ENCODE measurements around the gene USP36. TPM values are rescaled to one million over a fixed set of nuclear protein-coding genes. Genes with fewer than 3 reads are reported as not detected.

USP36 gene
- polyA plus RNA-seq, 3 donors = 4.4 to 30.0 (median 6.1) TPM

DNA sequence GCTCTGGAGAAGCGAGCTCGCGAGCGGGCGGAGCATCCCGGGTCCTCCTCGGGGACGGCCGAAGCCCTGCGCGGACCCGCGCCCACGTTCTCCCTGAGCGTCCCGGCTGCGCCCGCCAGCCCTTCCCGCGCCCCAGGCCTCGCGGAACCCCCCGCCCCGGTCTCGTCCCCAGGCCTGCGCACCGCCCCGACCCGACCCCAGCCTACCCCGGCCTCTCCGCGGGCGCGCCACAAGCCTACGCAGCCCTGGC is 159 bp downstream of the USP36 start:
- intact Hi-C loops (cut with micrococcal nuclease) = loop anchor here (5.0 to 10.0 kb wide), 3 partner anchors 77 to 134 kb away; partner anchors contain the start of gene LGALS3BP (in 1 of the 2)
- peak overlapping the region; percentile 21 for H2AFZ ChIP-seq (ENCODE audit: insufficient read depth, low read depth, low read length, poor library complexity, severe bottlenecking)
- H3K4me1 ChIP-seq (ENCODE audit: control insufficient read depth in 1 of 2, insufficient read depth in 2 of 2, low read length in 2 of 2) = peaks cover 18 to 33% of the 10 kb centered on the region in 2 donors

DNA sequence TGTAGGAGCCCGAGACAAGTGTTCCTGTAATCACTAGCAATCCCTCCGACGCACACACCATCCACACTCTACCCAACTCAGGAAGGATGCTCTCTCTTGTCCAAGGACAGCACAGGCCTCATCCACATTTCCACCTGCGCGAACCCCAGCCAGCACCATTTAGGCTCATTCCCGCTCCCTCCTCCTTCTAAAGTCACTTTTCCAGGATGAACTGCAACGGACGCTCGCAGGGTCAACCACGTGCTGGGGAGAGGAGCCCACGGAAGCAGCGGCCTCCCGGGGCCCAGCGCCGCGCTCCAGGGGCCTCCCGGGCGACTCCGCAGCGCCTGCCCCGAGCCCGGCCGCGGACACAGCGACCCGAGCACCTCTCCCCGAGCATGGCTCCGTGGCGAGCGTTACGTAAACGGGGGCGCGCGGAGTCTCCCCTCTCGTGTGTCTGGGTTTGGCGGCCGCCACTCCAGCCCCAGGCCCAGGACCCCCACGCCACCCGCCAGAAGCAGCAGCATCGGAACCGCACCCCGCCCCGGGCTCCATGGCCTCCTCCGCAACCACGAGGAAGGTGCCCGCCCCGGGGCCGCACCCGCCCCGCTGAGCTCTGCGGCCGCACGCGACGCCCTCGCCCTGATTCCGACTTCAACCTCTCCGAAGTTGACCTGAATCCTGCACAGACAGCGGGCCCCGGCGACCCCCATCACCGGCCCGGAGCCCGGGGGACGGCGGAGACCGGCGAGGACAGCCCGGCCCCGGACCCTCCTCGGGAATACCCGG is 668 bp downstream of the USP36 start:
- Histone ChIP-seq H3K36me3 (replicated peaks in 1 of 2; ENCODE audit: control insufficient read depth in 1 of 2, insufficient read depth in 2 of 2, low read length in 2 of 2) (peaks cover 30 to 33% of the 10 kb centered on the region in 2 donors), H3K27ac (ENCODE audit: low read depth in 1 of 2, low read length in 2 of 2) (peak overlapping the region; percentile 96 to 99), H3K9me3 (replicated peaks in 1 of 2; ENCODE audit: control insufficient read depth in 1 of 2, insufficient read depth in 1 of 2, low read length in 2 of 2) (no peaks in the 10 kb centered on the region), H3K9ac (ENCODE audit: insufficient read depth, low read length, poor library complexity, severe bottlenecking) (peak overlapping the region; percentile 99), H4K20me1 (ENCODE audit: insufficient read depth, low read length) (peaks cover 22% of the 10 kb centered on the region), H3K4me1 (ENCODE audit: control insufficient read depth in 1 of 2, insufficient read depth in 2 of 2, low read length in 2 of 2) (peaks cover 18 to 33% of the 10 kb centered on the region in 2 donors), H3K4me2 (replicated peaks; ENCODE audit: extremely low read depth, low read length, poor library complexity, severe bottlenecking) (peak overlapping the region; percentile 80), H3K4me3 (replicated peaks in 1 of 3; ENCODE audit: low read depth in 2 of 3, low read length in 3 of 3) (peak overlapping the region; percentile 34 to 80 (median 76)), H3K27me3 (ENCODE audit: control insufficient read depth in 2 of 2, insufficient read depth in 2 of 2, low read length in 2 of 2) (no peaks in the 10 kb centered on the region), H2AFZ (ENCODE audit: insufficient read depth, low read depth, low read length, poor library complexity, severe bottlenecking) (peak overlapping the region; percentile 21), H3K79me2 (ENCODE audit: insufficient read depth, low read length) (peaks cover 34% of the 10 kb centered on the region)
- H3K9me3 Mint-ChIP-seq = no peaks in the 10 kb centered on the region
- peak; percentile 36 to 66 (median 57) for DNase-seq
- H3K27ac Mint-ChIP-seq = peak overlapping the region; percentile 90 to 97 (median 93)
- H3K36me3 Mint-ChIP-seq = peaks cover 35 to 38% of the 10 kb centered on the region in 2 donors
- H3K4me3 Mint-ChIP-seq = peak overlapping the region; percentile 89 to 94
- intact Hi-C loops (cut with micrococcal nuclease) = loop anchor here (5.0 to 10.0 kb wide), 3 partner anchors 77 to 135 kb away; partner anchors contain the start of gene LGALS3BP (in 1 of the 2)
- TF ChIP-seq, protein P1, sequence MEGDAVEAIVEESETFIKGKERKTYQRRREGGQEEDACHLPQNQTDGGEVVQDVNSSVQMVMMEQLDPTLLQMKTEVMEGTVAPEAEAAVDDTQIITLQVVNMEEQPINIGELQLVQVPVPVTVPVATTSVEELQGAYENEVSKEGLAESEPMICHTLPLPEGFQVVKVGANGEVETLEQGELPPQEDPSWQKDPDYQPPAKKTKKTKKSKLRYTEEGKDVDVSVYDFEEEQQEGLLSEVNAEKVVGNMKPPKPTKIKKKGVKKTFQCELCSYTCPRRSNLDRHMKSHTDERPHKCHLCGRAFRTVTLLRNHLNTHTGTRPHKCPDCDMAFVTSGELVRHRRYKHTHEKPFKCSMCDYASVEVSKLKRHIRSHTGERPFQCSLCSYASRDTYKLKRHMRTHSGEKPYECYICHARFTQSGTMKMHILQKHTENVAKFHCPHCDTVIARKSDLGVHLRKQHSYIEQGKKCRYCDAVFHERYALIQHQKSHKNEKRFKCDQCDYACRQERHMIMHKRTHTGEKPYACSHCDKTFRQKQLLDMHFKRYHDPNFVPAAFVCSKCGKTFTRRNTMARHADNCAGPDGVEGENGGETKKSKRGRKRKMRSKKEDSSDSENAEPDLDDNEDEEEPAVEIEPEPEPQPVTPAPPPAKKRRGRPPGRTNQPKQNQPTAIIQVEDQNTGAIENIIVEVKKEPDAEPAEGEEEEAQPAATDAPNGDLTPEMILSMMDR (IDR thresholded peaks at IDR 0.05) = no peak
- peaks cover 35% of the 10 kb centered on the region for H3K4me1 Mint-ChIP-seq
- under 1% methylated on average over 71 of the region's 73 CpGs for WGBS (ENCODE audit: insufficient coverage)
- peaks cover 0 to 4% (median 2%) of the 10 kb centered on the region in 3 donors for H3K27me3 Mint-ChIP-seq (ENCODE audit: low read depth in 3 of 3)

More for the DNA sequence above, 159 bp downstream of the USP36 start:
- H3K4me3 ChIP-seq (replicated peaks in 1 of 3; ENCODE audit: low read depth in 2 of 3, low read length in 3 of 3) = peak overlapping the region; percentile 34 to 80 (median 76)
- peak overlapping the region; percentile 80 for H3K4me2 ChIP-seq (replicated peaks; ENCODE audit: extremely low read depth, low read length, poor library complexity, severe bottlenecking)
- H4K20me1 ChIP-seq (ENCODE audit: insufficient read depth, low read length) = peaks cover 22% of the 10 kb centered on the region
- Mint-ChIP-seq H3K4me1 (peaks cover 35% of the 10 kb centered on the region), H3K27ac (peak overlapping the region; percentile 97 to 99 (median 99)), H3K36me3 (peaks cover 29 to 32% of the 10 kb centered on the region in 2 donors), H3K4me3 (peak overlapping the region; percentile 79 to 94), H3K9me3 (no peaks in the 10 kb centered on the region), H3K27me3 (ENCODE audit: low read depth in 3 of 3) (peaks cover 0 to 6% (median 2%) of the 10 kb centered on the region in 3 donors)
- peak overlapping the region; percentile 96 to 99 for H3K27ac ChIP-seq (ENCODE audit: low read depth in 1 of 2, low read length in 2 of 2)
- TF ChIP-seq, protein P1 (IDR thresholded peaks at IDR 0.05) = no peak
- 0% methylated on average over 35 of the region's 35 CpGs for WGBS (ENCODE audit: insufficient coverage)
- H3K79me2 ChIP-seq (ENCODE audit: insufficient read depth, low read length) = peaks cover 34% of the 10 kb centered on the region
- DNase-seq = no peak
- peaks cover 25 to 28% of the 10 kb centered on the region in 2 donors for H3K36me3 ChIP-seq (replicated peaks in 1 of 2; ENCODE audit: control insufficient read depth in 1 of 2, insufficient read depth in 2 of 2, low read length in 2 of 2)
- H3K9me3 ChIP-seq (replicated peaks in 1 of 2; ENCODE audit: control insufficient read depth in 1 of 2, insufficient read depth in 1 of 2, low read length in 2 of 2) = no peaks in the 10 kb centered on the region
- no peaks in the 10 kb centered on the region for H3K27me3 ChIP-seq (ENCODE audit: control insufficient read depth in 2 of 2, insufficient read depth in 2 of 2, low read length in 2 of 2)
- peak overlapping the region; percentile 99 for H3K9ac ChIP-seq (ENCODE audit: insufficient read depth, low read length, poor library complexity, severe bottlenecking)

All from CD14-positive monocyte (primary cell).